Stimulated activated naive B cell treated with anti-CD40 and anti-IgM and Interleukin-4, amounts not matched to agents 10 μg/mL and 1 μg/mL and 100 μg/mL, for 72 hours (primary cell): ENCODE results near the gene RPRD1B.
"Not testable (repeated sequence)": the region's sequence is repeated elsewhere in the genome, so short reads cannot be mapped to it uniquely, and the experiment has no call there.

ENCODE experiments used
- ATAC-seq, 2 donors: fragments of 150-1000 bp; cut with Tn5 transposase; replicated peaks; 2 replicates each; pipeline ENCODE4 v1.10.0; 2021; ENCODE audit warnings: moderate library complexity in 1 of 2
- DNase-seq: peaks from one replicate; pipeline ENCODE4 v3.0.0; 2021
- H3K27ac Mint-ChIP-seq: one replicate; pipeline ENCODE4 v1.8.0; 2022; ENCODE audit warnings: mild to moderate bottlenecking, mixed read lengths
- H3K27me3 Mint-ChIP-seq, 2 donors: one replicate each; pipeline ENCODE4 v1.8.0; 2022; ENCODE audit warnings: mixed read lengths in 2 of 2
- H3K36me3 Mint-ChIP-seq, 2 donors: one replicate each; pipeline ENCODE4 v1.8.0; 2022; ENCODE audit warnings: mixed read lengths in 2 of 2, mild to moderate bottlenecking in 1 of 2
- H3K4me1 Mint-ChIP-seq, 2 donors: one replicate each; pipeline ENCODE4 v1.8.0; 2022; ENCODE audit warnings: mixed read lengths in 2 of 2, mild to moderate bottlenecking in 1 of 2
- H3K4me3 Mint-ChIP-seq, 2 donors: one replicate each; pipeline ENCODE4 v1.8.0; 2022; ENCODE audit warnings: mild to moderate bottlenecking in 2 of 2, mixed read lengths in 2 of 2, moderate library complexity in 1 of 2
- H3K9me3 Mint-ChIP-seq, 2 donors: one replicate each; pipeline ENCODE4 v1.8.0; 2022; ENCODE audit warnings: mixed read lengths in 2 of 2, mild to moderate bottlenecking in 1 of 2

Gene RPRD1B

GRCh38 chr20:38083338-38084048 is 49.9 kb downstream of the RPRD1B start:
- H3K27me3 Mint-ChIP-seq = no peaks in the 10 kb centered on the region
- ATAC-seq (no peak), DNase-seq (no peak)
- H3K4me1 Mint-ChIP-seq = peaks cover 17 to 37% of the 10 kb centered on the region in 2 donors
- peaks cover 68 to 75% of the 10 kb centered on the region in 2 donors for H3K36me3 Mint-ChIP-seq
- H3K4me3 Mint-ChIP-seq = no peak overlapping the region
- H3K9me3 Mint-ChIP-seq = peaks cover 2 to 4% of the 10 kb centered on the region in 2 donors
- H3K27ac Mint-ChIP-seq = no peak overlapping the region

- Mint-ChIP-seq H3K4me1 (peaks cover 17 to 37% of the 10 kb centered on the region in 2 donors), H3K9me3 (peaks cover 0 to under 1% of the 10 kb centered on the region in 2 donors), H3K27ac (no peak overlapping the region), H3K4me3 (peak overlapping the region in 1 of 2 donors; percentile 18), H3K27me3 (no peaks in the 10 kb centered on the region), H3K36me3 (peaks cover 64 to 72% of the 10 kb centered on the region in 2 donors)
- no peak for DNase-seq
- no peak for ATAC-seq
These were observed 50.9 kb downstream of the RPRD1B start for GRCh38 chr20:38084425-38084951.

DNA sequence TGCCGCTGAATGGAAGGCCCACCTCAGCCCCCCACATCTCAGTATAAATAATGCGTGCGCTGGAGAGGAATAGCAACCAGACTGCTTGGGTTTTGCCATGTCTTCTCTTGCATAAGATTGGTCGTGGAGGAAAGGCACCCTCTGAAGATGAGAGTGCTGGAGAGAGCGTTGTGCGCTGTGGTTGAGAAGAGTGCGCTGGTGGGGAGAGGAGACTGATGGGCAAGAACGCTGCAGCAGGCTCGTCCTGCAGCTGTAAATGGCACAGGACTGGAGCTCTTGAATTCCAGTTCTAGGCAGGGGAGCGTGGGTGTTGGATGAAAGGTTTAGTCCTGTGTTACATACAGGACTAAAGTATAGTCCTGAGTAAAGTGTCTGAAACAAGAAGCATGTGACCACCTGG is 51.5 kb downstream of the RPRD1B start:
- peak overlapping the region in 1 of 2 donors; percentile 18 for H3K4me3 Mint-ChIP-seq
- H3K27me3 Mint-ChIP-seq = no peaks in the 10 kb centered on the region
- no peak overlapping the region for H3K27ac Mint-ChIP-seq
- DNase-seq (no peak), ATAC-seq (no peak)
- peaks cover 17 to 32% of the 10 kb centered on the region in 2 donors for H3K4me1 Mint-ChIP-seq
- H3K9me3 Mint-ChIP-seq = no peaks in the 10 kb centered on the region
- H3K36me3 Mint-ChIP-seq = peaks cover 59 to 70% of the 10 kb centered on the region in 2 donors

DNA sequence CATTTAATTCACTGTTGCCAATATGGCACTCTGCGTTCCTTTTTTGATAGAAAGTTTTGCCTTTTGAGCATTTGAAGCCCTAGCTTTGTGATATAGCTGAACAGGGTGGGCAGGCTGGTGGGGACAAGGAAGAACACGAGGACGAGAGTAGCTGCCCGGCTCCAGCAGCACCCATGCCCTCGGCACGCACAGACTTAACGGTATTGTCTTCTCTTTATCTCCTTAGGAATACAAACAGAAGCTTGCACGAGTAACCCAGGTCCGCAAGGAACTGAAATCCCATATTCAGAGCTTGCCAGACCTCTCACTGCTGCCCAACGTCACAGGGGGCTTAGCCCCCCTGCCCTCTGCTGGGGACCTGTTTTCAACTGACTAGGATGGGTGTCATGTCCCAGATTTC is 56.0 kb downstream of the RPRD1B start:
- Mint-ChIP-seq H3K4me1 (peaks cover 38 to 48% of the 10 kb centered on the region in 2 donors), H3K27me3 (no peaks in the 10 kb centered on the region), H3K9me3 (no peaks in the 10 kb centered on the region), H3K36me3 (peaks cover 42 to 74% of the 10 kb centered on the region in 2 donors), H3K4me3 (no peak overlapping the region), H3K27ac (no peak overlapping the region)
- no peak for ATAC-seq
- no peak for DNase-seq

- H3K27ac Mint-ChIP-seq = peak overlapping the region; percentile 39
- ATAC-seq = no peak
- no peaks in the 10 kb centered on the region for H3K27me3 Mint-ChIP-seq
- H3K9me3 Mint-ChIP-seq = no peaks in the 10 kb centered on the region
- peaks cover 39 to 70% of the 10 kb centered on the region in 2 donors for H3K36me3 Mint-ChIP-seq
- no peak overlapping the region for H3K4me3 Mint-ChIP-seq
- no peak for DNase-seq
- peaks cover 42 to 50% of the 10 kb centered on the region in 2 donors for H3K4me1 Mint-ChIP-seq
These were observed 56.5 kb downstream of the RPRD1B start for GRCh38 chr20:38090061-38090460.

DNA sequence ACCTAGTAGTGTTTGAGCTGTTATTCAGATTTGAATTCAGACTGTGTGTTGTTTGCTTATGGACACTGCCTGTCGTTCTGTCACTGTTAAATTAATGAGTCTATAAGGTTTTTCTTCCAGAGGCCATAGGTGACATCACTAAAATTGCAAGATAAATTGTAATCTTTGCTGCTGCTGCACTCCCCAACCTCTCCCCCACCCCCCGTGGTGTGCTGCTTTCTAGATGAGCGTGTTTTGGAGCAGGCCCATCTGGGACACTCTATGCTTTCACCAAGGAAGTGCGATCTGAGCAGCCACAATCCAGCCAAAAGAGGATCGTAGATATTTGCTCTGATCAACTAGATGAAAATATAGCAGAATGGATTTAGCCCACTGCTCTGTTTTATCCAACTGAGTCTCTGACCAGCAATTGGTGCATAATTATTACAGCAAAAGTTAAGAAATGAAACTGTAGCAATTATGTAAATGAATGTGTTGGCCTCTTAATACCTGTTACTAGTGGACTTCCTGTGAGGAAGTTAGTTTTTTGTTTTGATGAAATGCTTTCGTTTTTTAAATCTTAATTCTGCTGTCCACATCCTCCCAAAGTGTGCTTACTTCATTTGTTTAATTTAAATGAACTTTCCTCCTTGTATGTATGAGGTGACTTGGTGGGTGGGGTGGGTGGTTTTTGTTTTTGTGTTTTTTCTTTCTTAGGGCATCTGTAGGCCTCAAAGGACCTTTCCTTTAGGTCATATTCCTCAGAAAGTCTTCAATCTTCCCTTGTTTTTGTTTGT is 58.1 kb downstream of the RPRD1B start:
- Mint-ChIP-seq H3K27me3 (no peaks in the 10 kb centered on the region), H3K9me3 (no peaks in the 10 kb centered on the region), H3K27ac (peak overlapping the region; percentile 82), H3K4me3 (peak overlapping the region in 1 of 2 donors; percentile 17), H3K36me3 (peaks cover 27 to 54% of the 10 kb centered on the region in 2 donors), H3K4me1 (peaks cover 40 to 52% of the 10 kb centered on the region in 2 donors)
- no peak for ATAC-seq
- DNase-seq = no peak

GRCh38 chr20:38092260-38092857 is 58.8 kb downstream of the RPRD1B start:
- Mint-ChIP-seq H3K36me3 (peaks cover 19 to 49% of the 10 kb centered on the region in 2 donors), H3K27me3 (no peaks in the 10 kb centered on the region), H3K4me3 (no peak overlapping the region), H3K27ac (peak overlapping the region; percentile 82), H3K4me1 (peaks cover 40 to 53% of the 10 kb centered on the region in 2 donors), H3K9me3 (no peaks in the 10 kb centered on the region)
- no peak for ATAC-seq
- DNase-seq = no peak

GRCh38 chr20:38092915-38093314 is 59.4 kb downstream of the RPRD1B start:
- H3K36me3 Mint-ChIP-seq = peaks cover 18 to 47% of the 10 kb centered on the region in 2 donors
- H3K4me3 Mint-ChIP-seq = no peak overlapping the region
- ATAC-seq (no peak), DNase-seq (no peak)
- no peaks in the 10 kb centered on the region for H3K27me3 Mint-ChIP-seq
- peak overlapping the region; percentile 82 for H3K27ac Mint-ChIP-seq
- peaks cover 38 to 59% of the 10 kb centered on the region in 2 donors for H3K4me1 Mint-ChIP-seq
- H3K9me3 Mint-ChIP-seq = peaks cover 0 to 2% of the 10 kb centered on the region in 2 donors

DNA sequence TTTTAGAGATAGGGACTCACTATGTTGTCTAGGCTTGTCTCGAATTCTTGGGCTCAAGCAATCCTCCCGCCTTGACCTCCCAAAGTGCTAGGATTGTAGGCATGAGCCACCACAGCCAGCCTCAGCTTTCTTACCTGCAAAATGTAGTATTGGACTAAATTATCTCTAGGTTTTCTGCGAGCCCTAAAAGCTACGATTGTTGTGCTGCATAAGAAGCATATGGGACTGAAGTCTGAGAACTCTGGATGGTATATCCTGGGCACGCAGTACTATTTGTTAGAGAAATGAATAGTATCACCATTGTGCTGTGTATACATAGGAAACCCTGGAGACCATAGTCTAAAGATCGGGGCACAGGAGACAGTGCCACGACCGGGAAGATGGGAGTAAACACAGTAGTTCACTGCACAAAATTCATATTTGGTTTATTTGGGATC is 60.1 kb downstream of the RPRD1B start:
- no peak overlapping the region for H3K4me3 Mint-ChIP-seq

GRCh38 chr20:38094373-38094891 is 60.9 kb downstream of the RPRD1B start:
- Mint-ChIP-seq H3K27me3 (no peaks in the 10 kb centered on the region), H3K4me1 (peaks cover 36 to 58% of the 10 kb centered on the region in 2 donors), H3K36me3 (peaks cover 13 to 35% of the 10 kb centered on the region in 2 donors), H3K27ac (peak overlapping the region; percentile 92), H3K4me3 (peak overlapping the region; percentile 31 to 57), H3K9me3 (peaks cover 0 to 2% of the 10 kb centered on the region in 2 donors)
- ATAC-seq (peak; percentile 88 to 89), DNase-seq (peak; percentile 58)

More for the DNA sequence above, 60.1 kb downstream of the RPRD1B start:
- H3K27ac Mint-ChIP-seq = peak overlapping the region; percentile 9
- H3K4me1 Mint-ChIP-seq = peaks cover 34 to 61% of the 10 kb centered on the region in 2 donors
- no peaks in the 10 kb centered on the region for H3K27me3 Mint-ChIP-seq
- H3K36me3 Mint-ChIP-seq = peaks cover 15 to 39% of the 10 kb centered on the region in 2 donors
- H3K9me3 Mint-ChIP-seq = peaks cover 0 to 2% of the 10 kb centered on the region in 2 donors
- DNase-seq = no peak
- ATAC-seq = no peak

- ATAC-seq (peak; percentile 14 to 18), DNase-seq (no peak)
- Mint-ChIP-seq H3K27me3 (no peaks in the 10 kb centered on the region), H3K4me1 (peaks cover 36 to 58% of the 10 kb centered on the region in 2 donors), H3K9me3 (peaks cover 0 to 5% of the 10 kb centered on the region in 2 donors), H3K36me3 (peaks cover 17 to 34% of the 10 kb centered on the region in 2 donors), H3K27ac (peak overlapping the region; percentile 92), H3K4me3 (peak overlapping the region; percentile 31 to 57)
These were observed 61.6 kb downstream of the RPRD1B start for GRCh38 chr20:38095017-38095686.

GRCh38 chr20:38098952-38099351 is 65.4 kb downstream of the RPRD1B start:
- no peak overlapping the region for H3K27ac Mint-ChIP-seq
- no peak overlapping the region for H3K4me3 Mint-ChIP-seq
- peaks cover 14 to 17% of the 10 kb centered on the region in 2 donors for H3K36me3 Mint-ChIP-seq
- H3K27me3 Mint-ChIP-seq = no peaks in the 10 kb centered on the region
- peaks cover 18 to 30% of the 10 kb centered on the region in 2 donors for H3K4me1 Mint-ChIP-seq
- ATAC-seq = no peak
- peaks cover 6 to 11% of the 10 kb centered on the region in 2 donors for H3K9me3 Mint-ChIP-seq
- DNase-seq = no peak

- H3K27ac Mint-ChIP-seq, H3K27me3 Mint-ChIP-seq, H3K4me3 Mint-ChIP-seq, ATAC-seq, DNase-seq: not testable (repeated sequence)
- H3K36me3 Mint-ChIP-seq = peaks cover 14 to 17% of the 10 kb centered on the region in 2 donors
- H3K4me1 Mint-ChIP-seq = peaks cover 3 to 12% of the 10 kb centered on the region in 2 donors
- peaks cover 6 to 13% of the 10 kb centered on the region in 2 donors for H3K9me3 Mint-ChIP-seq
These were observed 68.7 kb downstream of the RPRD1B start for GRCh38 chr20:38102206-38102605.
